Activated CD8-positive, alpha-beta memory T cell treated with anti-CD3 and anti-CD28 coated beads, Interleukin-2, amount 50 U/mL, for 48 hours (primary cell): ENCODE measurements around the gene PRAMEF18.
A peak's percentile ranks its signal among the peaks of the same experiment; 100 is the strongest.
"Not testable (repeated sequence)": the region's sequence is repeated elsewhere in the genome, so short reads cannot be mapped to it uniquely, and the experiment has no call there.

Experiments used
- DNase-seq: peaks from one replicate; pipeline ENCODE4 v3.0.0-alpha.2; 2020

Gene PRAMEF18, protein sequence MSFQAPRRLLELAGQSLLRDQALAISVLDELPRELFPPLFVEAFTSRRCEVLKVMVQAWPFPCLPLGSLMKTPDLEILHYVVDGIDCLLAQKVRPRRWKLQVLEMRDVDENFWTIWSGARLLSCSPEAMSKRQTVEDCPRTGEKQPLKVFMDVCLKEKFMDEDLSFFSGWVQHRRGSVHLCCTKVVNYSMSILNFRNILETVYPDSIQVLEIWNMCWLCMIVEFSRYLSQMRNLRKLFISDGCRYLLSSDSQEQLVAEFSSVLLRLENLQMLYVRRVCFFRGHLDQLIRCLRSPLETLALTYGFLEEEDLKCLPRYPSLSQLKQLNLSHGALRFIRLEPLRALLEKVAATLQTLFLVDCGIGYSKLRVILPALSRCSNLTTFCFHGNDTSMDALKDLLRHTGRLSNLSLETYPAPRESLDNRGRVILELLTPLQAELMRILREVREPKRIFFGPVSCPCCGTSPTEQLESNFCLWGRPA

DNA sequence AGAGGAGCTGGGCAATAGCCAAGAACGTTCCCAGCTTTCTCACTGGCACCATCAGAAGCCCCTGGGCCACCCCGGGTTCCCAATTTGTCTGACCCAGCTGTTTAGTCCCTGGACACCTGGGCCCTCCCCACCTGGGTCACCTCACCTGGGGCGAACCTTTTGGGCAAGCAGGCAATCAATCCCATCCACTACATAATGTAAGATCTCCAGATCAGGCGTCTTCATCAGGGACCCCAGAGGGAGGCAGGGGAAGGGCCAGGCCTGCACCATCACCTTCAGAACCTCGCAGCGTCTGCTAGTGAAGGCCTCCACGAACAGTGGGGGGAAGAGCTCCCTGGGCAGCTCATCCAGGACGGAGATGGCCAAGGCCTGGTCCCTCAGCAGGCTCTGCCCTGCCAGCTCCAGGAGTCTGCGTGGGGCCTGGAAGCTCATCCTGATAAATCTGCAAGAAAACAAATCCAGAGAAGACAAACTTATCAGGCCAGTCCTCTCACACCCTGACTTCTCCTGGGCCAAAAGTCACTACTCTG is at the start of gene PRAMEF18:
PRAMEF18 (minus strand) TSS at position 480 of the 530 bp plus-strand sequence; CDS start at position 432, 48 bp downstream.
- DNase-seq, result not testable (repeated sequence)

DNA sequence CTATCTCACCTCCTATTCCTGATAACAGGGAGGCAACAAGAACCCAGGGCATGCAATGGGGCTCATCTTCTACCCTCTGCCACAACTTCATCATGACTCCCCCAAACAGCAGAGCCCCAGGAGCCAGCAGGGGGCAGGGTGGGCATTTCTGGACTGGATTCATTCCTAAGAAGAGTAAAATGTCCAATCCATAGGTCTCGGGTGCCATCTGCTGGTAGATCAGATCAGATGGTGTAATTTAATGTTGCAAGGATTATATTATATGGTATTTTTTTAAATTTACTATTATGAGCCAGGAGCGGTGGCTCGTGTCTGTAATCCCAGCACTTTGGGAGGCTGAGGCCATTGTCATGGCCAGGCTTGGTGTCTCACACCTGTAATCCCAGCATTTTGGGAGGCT is 39.2 kb upstream of the PRAMEF18 start:
- not testable (repeated sequence) for DNase-seq

DNA sequence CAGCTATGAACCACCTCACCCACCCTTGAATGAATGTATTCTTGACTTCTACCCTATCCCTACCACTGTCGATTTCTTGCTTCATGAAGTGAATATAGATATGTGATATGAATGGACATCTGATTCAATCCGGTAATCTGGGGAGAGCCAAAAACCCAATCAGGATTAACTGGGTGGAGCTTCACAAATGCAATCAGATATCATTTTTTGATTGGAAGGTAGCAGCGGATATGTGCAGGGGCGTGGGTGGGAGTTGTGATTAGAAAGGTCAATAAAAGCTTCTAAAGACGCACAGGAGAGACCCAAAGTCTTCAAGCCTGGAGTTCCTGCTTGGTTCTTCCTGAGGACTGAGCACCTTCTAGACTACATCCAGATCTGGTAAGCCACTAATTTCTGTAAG is 27.9 kb upstream of the PRAMEF18 start, which contains the start of gene PRAMEF5:
PRAMEF5 (plus strand) TSS at position 301 of the 400 bp plus-strand sequence. CDS start 5,071 bp downstream, outside the sequence.
- not testable (repeated sequence) for DNase-seq

DNA sequence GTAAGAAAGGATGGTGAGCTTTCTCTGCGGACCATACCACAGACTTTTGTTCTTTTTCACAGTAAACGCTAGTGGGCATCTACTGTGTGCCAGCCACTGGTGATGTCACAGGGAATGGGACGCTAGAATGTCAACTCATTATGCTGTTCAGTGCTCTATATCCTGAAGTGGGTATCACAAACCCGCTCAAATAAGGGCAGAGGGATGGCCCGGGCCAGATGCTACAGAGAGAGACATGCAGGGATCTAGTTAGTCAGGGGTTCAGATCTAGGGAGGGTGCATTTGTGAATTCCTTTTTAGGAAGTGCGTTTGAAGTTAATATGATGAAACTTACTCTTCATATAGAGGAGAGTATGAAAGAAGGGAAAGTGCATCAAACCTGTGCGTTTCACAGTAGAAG is 21.2 kb upstream of the PRAMEF18 start:
- not testable (repeated sequence) for DNase-seq

DNA sequence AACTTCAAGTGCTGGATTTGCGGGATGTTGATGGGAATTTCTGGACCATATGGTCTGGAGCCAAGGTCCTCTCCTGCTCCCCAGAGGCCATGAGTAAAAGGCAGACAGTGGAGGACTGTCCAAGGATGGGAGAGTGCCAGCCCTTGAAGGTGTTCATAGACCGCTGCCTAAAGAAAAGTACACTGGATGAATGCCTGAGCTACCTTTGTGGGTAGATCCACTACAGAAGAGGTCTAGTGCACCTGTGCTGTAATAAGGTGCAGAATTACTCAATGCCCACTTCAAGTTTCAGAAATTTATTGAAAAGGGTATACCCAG is 20.6 kb upstream of the PRAMEF18 start:
- not testable (repeated sequence) for DNase-seq

DNA sequence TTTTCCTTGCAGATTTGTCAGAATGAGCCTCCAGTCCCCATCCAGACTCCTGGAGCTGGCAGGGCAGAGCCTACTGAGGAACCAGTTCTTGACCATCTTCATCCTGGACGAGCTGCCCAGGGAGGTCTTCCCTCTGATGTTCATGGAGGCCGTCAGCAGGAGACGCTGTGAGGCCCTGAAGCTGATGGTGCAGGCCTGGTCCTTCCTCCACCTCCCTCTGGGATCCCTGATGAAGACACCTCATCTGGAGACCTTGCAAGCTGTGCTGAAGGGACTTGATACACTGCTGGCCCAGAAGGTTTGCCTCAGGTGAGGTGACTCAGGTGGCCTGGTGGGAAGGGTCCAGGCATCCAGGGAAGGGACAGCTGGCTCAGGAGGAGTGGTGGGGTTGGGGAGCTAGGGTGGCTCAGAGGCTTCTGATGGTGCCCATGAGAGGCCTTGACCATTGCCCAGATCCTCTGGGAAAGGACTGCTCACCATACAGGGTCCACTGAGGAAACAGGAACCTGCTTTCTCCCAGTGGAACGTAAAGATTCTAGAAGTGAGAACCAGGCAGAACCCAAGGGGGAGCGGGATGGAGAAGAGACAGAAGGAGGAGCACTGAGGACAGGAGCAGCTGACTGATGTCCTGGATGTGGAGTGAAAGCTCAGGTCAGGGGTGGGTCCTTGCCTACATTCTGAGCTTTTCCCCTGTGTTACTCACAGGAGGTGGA is 20.0 kb upstream of the PRAMEF18 start:
- not testable (repeated sequence) for DNase-seq

DNA sequence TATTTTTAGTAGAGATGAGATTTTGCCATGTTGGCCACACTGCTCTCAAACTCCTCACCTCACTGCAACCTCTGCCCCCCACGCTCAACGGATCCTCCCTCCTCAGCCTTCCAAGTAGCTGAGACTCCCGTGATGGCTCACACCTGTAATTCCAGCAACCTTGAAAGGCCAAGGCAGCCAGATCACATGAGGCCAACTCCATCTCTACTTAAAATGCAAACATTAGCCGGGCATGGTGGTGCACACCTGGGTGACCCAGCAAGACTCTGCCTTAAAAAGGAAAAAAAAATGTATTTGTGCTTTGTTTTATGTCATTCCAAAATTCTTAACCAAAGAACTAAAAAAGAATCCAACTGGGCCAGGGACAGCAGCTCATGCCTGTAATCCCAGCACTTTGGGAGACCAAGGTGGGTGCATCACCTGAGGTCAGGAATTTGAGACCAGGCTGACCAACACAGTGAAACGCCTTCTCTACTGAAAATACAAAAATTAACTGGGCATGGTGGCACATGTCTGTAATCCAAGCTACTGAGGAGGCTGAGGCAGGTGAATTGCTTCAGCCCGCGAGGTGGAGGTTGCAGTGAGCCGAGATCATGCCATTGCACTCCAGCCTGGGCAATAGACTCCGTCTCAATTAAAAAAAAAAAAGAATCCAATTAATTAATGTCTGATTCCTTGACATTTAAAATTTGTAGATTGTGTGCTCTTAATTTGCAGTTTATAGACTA is 17.7 kb upstream of the PRAMEF18 start:
- not testable (repeated sequence) for DNase-seq

DNA sequence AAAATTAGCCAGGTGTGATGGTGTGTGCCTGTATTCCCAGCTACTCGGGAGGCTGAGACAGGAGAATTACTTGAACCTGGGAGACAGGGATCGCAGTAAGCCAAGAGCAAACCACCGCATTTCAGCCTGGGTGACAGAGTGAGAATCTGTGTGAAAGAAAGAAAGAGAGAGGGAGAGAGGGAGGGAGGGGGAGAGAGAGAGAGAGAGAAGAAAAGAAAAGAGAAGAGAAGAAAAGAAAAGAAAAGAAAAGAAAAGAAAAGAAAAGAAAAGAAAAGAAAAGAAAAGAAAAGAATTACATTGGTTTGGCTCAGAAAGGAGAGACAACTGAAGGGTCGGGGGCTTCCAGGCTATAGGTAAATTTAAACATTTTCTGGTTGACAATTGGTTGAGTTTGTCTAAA is 13.7 kb upstream of the PRAMEF18 start:
- DNase-seq, result not testable (repeated sequence)

DNA sequence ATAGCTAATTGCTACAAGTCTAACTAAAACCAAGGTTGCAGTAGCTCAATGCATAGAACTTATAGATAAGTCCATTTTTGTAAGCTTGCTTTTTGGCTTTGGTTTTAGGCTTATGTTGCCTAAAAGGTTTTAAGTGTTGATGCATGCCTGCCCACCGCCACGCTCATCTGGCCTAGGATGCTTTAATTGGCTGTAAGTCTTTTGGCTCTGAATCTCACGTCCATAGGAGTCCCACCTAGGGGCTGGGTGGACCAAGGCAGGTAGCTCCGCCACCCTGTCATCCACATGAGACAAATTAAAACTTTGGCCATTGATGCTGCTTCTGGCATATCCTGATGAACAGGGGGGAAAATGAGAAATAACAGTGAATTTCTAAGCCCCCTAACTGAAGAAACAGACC is 11.6 kb upstream of the PRAMEF18 start:
- not testable (repeated sequence) for DNase-seq

DNA sequence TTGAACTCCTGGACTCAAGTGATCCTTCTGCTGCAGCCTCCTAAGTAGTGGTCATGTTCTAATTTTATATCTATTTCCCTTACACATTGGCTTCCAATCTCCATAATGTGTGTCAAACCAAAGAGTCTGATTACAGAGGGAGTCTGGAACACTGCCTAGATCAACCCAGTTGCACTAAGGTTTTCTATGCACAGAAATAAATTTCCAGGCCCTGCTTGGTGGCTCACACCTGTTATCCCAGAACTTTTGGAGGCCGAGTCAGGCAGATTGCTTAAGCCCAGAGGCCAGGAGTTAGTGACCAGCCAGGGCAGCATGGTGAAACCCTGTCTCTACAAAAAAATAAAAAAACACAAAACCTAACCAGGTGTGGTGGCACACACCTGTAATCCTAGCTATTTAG is 8.1 kb upstream of the PRAMEF18 start:
- DNase-seq, result not testable (repeated sequence)

DNA sequence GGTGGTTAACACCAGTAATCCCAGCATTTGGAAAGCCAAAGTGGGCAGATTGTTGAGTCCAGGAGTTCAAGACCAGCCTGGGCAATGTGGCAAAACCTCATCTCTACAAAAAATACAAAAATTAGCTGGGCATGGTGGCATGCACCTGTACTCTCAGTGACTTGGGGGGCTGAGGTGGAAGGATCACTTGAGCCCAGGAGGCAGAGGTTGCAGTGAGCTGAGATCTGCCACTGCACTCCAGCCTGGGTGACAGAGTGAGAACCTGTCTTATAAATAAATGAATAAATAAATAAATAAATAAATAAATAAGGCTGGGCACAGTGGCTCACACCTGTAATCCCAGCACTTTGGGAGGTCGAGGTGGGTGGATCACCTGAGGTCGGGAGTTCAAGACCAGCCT is 6.1 kb upstream of the PRAMEF18 start:
- not testable (repeated sequence) for DNase-seq

DNA sequence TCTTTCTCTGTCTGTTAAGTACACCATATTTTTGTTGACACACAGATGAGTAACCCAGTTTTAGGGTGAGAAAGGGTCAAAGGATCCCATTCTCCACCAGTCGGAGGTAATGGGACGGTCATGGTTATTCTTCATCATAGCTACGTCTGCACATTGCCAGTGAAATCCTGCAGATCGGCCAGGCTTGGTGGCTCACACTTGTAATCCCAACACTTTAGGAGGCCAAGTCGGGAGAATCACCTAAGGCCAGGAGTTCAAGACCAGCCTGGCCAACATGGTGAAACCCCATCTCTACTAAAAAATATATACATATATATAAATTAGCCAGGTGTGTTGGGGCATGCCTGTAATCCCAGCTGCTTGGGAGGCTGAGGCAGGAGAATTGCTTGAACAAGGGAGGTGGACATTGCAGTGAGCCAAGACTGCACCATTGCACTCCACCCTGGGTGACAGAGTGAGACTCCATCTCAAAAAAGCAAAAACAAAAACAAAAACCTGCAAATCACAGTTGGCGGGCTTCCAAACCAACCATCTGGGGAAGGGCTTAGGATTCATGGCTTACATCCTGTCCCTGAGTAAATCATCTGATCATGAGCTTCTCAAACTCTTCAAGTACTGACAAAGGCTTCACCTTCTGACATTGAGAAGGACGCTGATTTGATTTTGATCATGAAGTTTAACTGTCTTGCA is 5.3 kb upstream of the PRAMEF18 start:
- DNase-seq, result not testable (repeated sequence)

DNA sequence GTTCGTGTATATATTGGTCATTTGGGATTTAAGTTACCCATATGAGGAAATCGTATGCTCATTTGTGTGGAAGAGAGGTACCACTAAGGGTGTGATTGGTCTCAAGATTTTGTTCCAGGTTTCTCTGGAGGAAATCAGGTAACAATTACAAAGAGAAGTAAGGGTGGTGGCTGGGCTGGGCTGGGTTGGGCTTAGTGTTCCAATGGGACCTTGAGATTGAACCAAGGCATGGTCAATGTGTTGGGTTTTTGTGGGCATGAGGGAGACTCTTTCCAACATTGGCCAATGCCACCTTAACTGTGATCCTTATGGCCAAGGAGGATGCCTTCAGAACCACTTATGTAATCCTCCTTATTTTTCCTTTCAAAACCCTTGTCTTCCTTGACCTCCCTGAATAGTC is 4.6 kb upstream of the PRAMEF18 start:
- not testable (repeated sequence) for DNase-seq

DNA sequence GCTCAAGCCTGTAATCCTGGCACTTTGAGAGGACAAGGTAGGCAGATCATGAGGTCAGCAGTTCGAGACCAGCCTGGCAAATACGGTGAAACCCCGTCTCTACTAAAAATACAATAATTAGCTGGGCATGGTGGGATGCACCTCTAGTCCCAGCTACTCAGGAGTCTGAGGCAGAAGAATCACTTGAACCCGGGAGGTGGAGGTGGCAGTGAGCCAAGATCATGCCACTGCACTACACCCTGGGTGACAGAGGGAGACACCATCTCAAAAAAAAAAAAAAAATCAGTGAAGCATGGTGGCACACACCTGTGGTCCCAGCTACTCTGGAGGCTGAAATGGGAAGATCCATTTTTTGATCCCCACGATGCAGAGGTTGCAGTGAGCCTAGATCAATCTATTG is 4.1 kb upstream of the PRAMEF18 start:
- not testable (repeated sequence) for DNase-seq

DNA sequence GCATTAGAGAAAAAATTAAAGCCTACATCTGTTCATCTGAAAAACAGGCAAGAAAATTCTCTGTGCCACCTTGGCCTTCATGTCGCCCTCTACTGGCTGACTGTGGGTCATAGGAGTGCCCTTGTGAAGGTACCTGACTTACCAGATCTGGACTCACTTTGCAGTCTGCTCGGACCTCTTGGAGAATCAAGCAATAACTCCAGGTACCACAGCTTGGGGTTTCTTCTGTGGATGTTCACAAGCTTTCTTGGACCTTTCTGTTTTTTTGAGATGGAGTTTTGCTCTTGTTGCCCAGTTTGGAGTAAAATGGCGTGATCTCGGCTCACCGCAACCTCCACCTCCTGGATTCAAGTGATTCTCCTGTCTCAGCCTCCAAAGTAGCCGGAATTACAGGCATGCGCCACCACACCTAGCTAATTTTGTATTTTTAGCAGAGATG is 2.4 kb upstream of the PRAMEF18 start:
- DNase-seq, result peak; percentile 68

DNA sequence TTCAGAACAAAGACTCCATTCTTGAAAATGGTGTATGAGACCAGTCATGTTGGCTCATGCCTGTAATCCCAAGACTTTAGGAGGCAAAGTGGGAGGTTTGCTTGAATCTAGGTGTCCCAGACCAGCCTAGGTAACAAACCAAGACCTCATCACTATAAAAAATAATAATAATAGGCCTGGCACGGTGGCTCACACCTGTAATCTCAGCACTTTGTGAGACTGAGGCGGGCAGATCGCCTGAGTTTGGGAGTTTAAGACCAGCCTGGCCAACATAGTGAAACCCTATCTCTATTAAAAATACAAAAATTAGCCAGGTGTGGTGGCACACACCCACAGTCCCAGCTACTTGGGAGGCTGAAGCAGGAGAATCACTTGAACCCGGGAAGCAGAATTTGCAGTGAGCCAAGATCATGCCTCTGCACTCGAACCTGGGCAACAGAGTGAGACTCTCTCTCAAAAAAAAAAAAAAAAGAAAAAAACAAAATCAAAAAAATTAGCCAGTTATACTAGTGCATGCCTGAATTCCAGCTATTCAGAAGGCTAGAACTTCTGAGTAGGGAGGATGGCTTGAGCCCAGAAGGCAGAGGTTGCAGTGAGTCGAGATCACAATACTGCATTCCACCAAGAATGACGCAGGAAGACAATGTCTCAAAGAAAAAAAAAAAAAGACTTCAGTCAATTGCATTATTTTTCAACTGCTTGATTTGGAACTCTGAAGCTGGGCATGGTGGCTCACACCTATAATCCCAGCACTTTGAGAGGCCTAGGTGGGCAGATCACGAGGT is 1.5 kb upstream of the PRAMEF18 start:
- DNase-seq, result not testable (repeated sequence)

DNA sequence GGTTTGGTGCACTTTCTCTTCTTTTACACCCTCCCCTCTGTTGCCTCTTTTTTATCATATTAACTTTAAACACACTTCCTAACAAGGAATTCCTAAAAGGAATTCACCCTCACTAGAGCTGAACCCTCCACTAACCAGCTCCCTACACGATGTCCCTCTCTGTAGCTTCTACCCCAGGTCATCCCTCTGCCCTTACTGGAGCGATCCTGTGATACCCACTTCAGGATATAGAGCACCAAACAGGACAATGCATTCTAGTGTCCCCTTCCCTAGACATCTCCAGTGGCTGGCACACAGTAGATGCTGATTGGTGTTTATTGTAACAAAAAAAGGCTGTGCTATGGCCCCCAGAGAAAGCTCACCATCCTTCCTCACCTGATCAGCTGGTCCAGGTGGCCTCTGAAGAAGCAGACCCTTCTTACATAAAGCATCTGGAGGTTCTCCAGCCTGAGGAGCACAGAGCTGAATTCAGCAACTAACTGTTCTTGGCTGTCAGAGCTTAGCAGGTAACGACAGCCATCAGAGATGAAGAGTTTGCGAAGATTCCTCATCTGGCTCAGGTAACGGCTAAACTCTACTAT is 1.4 kb downstream of the PRAMEF18 start:
- no peak for DNase-seq

DNA sequence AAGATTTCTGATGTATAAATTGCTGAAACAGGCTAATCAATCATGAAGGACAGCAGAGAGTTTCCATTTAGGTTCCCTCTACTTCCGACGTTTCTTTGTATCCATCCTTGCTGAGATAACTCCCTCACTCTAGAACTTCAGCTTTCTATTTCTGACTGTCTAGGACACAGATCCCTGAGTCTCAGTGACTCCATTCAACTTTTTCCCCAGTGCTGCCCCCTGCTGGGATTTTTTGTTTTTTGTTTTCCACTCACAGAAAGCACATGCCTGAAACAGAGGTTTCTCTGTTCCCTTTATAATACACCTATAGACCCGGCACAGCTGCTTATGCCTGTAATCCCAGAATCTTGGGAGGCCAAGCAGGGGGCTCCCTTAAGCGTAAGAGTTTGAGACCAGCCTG is 3.2 kb downstream of the PRAMEF18 start:
- not testable (repeated sequence) for DNase-seq

DNA sequence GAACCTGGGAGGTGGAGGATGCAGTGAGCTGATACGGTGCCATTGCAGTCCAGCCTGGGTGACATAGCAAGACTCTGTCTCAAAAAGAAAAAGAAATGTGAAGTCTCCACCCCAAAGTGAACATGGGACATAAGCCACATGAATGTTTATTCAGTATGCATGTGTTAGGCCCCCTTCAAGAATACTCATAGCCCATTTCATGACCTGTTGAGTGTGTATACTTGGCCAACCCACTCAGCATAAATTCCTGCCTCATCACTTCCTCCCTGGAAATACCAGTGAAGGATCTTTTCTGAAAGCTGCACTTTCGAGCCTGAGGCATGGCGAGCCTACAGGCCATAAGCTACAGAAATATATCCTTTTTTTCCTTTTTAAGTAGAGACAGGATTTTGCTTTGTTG is 6.8 kb downstream of the PRAMEF18 start:
- DNase-seq, result not testable (repeated sequence)

DNA sequence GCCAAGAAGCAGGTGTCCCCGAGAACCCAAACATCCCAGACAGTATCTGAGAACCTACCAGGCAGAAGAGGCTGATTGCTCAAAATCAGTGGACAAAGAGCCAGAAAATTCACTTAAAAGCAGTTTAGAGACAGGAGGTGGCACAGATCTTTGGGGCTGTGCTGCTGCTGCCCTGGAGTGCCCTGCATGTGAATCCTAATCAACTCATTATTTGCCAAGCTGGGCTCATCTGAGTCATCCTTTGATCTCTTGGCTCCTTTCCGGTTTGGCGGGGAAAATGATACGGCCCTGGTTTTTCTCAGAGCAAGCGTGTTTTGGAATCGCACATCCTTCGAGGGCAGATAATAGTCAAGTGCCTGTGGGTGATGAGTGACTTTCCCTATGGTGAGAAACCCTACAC is 9.3 kb downstream of the PRAMEF18 start:
- not testable (repeated sequence) for DNase-seq

DNA sequence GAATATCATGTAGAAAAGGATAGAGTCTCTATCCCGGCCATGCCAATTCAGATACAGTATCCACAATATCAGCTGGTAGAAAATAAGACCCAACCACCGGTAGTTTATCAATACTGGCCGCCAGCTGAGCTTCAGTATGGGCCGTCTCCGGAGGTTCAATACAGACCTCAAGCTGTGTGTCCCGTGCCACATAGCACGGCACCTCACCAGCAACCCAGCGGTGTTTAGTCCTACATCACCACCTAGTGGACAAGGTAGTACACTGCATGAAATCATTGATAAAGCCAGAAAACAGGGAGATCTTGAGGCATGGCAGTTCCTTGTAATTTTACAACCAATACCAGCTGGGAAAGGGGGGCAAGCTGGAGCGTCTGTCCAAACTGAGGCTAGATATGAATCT is 17.2 kb downstream of the PRAMEF18 start:
- DNase-seq, result not testable (repeated sequence)
